GM10248 (cell line): ENCODE data around the gene ERFL.

Experiments
- CTCF ChIA-PET: fragments of 300-600 bp; sonication (Branson Sonifier 250); formaldehyde crosslinking; extraction: SDS; loops from one replicate; lab custom pipeline; 2021; ENCODE audit warnings: antibody characterized with exemption; lab: Yijun Ruan, JAX
- POLR2A ChIA-PET: fragments of 350-650 bp; sonication (Branson Sonifier 250); formaldehyde crosslinking; extraction: SDS; loops from one replicate; lab custom pipeline; 2020; ENCODE audit warnings: antibody characterized with exemption; lab: Yijun Ruan, JAX
- DNase-seq: peaks from one replicate; pipeline ENCODE4 v3.0.0; 2012; ENCODE audit errors: extremely low spot score
- TF ChIP-seq, protein P1 (sequence below): IDR thresholded peaks from 2 replicates; pipeline ENCODE4 v1.5.1; 2012; ENCODE audit warnings: mild to moderate bottlenecking, low read depth; ENCODE audit errors: extremely low read depth, missing control alignments, control extremely low read depth

ERFL gene

DNA sequence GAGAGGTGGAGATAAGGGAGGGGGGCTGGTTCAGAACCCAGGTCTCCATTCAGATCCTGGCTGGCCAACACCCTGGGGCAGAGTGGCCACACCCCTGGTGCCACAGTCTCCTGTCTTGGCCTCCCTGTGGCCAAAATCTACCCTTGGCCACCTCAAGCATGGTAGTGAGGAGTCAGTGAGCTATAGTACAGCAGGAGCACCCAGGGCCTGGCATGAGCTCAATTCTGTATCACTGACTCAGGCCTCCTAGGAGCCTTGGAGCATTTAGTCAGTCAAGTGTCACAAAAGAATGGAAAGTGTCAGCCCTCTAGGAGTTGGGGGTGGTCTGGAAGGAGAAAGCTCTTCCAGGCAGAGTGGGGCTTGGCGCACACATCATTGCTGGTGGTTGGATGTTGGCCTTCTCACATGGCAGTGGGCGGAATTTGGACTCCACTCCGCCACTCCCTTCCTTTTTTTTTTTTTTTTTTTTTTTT, 57.8 kb downstream of the ERFL start:
- ChIA-PET POLR2A (interaction anchor here (0.7 to 4.2 kb wide), 7 partner anchors 10 to 90 kb away, joined by 3 to 31 read pairs (median 5); partner anchors contain the start of gene RPS19), CTCF (interaction anchor here (1.0 to 5.0 kb wide), 9 partner anchors 10 to 88 kb away, joined by 4 to 52 read pairs (median 12); partner anchors contain the start of genes RABAC1 and RPS19)
- DNase-seq, result no peak
- TF ChIP-seq, protein P1, sequence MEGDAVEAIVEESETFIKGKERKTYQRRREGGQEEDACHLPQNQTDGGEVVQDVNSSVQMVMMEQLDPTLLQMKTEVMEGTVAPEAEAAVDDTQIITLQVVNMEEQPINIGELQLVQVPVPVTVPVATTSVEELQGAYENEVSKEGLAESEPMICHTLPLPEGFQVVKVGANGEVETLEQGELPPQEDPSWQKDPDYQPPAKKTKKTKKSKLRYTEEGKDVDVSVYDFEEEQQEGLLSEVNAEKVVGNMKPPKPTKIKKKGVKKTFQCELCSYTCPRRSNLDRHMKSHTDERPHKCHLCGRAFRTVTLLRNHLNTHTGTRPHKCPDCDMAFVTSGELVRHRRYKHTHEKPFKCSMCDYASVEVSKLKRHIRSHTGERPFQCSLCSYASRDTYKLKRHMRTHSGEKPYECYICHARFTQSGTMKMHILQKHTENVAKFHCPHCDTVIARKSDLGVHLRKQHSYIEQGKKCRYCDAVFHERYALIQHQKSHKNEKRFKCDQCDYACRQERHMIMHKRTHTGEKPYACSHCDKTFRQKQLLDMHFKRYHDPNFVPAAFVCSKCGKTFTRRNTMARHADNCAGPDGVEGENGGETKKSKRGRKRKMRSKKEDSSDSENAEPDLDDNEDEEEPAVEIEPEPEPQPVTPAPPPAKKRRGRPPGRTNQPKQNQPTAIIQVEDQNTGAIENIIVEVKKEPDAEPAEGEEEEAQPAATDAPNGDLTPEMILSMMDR, result no peak

DNA sequence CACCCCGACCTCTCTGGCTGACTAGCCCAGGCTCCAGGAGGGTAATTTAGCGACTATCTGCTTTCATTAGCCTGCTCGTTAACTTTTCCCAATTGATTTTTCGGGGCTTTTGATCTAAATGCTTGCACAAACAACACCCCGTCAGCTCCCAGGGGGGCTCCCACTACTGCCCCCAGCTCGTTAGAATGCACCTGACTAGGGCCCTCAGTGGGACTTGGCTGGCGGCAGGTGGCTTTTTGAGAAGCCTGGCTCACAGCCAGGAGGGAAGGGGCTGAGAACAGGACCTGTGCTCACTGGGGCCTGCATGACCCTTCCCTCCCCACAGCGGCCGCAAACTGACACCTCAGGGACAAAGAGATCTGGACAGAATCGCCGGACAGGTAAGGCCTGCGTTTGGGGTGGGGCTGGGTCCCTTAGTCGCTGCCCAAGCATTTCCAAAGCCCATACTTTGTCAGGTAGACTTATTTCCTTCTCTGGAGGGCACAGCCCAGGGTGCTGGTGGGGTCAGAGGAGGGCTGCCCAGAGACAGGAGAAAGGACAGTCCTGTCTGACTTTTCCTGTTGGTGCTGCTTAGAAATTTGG, 58.8 kb downstream of the ERFL start:
- TF ChIP-seq, protein P1, result no peak
- ChIA-PET POLR2A (interaction anchor here (0.7 to 1.7 kb wide), 5 partner anchors 10 to 386 kb away, joined by 3 to 7 read pairs (median 4); partner anchors contain the start of gene RPS19), CTCF (interaction anchor here (1.0 to 7.3 kb wide), 5 partner anchors 9 to 82 kb away, joined by 3 to 52 read pairs (median 7); partner anchors contain the start of gene RPS19)
- DNase-seq, result no peak

DNA sequence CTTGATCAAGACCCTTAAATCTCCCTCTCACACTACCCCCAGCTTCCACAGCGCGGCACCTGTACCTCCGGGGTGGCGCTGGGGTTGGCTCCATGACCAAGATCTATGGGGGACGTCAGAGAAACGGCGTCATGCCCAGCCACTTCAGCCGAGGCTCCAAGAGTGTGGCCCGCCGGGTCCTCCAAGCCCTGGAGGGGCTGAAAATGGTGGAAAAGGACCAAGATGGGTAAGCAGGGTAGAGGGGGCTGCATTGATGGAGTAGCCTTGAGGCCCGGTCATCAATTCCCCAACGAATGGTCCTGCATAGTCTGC, 59.3 kb downstream of the ERFL start:
- TF ChIP-seq, protein P1, result no peak
- DNase-seq, result no peak
- POLR2A ChIA-PET, result interaction anchor here (0.9 to 1.7 kb wide), 4 partner anchors 8 to 76 kb away, joined by 4 to 7 read pairs (median 5); partner anchors contain the start of genes CD79A and RPS19
- CTCF ChIA-PET, result interaction anchor here (1.0 to 7.3 kb wide), 6 partner anchors 8 to 88 kb away, joined by 3 to 33 read pairs (median 4); partner anchors contain the start of gene RPS19

DNA sequence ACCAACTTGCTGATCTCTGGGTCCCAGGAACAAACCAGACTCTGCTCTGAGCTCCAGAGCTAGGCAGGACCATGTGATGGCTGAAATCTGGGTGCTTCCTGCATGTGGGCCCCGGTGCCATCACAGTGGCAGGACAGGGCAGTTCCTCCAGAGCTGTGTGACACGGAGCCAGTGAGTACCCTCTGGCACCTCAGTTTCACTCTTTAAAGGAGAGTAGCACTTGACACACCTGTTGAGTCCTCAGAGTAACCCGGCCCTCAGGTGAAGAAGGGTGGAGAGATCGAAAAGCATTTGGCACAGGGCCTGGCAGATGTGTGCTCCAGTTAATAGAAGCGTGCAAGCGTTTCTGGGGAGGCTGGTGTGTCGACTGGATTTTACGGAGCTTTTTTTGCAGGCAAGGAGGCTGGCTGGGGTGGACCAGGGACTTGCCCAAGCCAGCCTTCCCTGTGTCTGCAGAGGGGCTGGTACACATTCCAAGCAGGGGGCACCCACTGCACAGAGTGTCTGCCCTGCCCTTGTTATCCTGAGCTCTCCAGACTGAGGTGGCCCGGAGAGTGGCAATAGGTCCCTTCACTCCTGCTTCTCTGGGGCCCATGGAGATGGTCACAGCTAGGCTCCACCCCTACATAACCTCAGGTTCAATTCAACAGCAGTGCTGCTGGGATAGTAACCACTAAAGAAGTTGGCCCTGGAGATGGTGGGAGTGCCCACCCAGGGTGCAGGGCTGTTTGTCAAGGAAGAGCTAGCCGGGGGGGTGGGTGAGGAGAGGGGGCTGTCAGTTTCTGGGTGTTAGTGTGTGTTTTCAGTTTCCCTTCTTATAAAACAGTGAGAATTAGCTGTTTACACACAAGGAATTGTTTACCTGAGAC, 59.9 kb downstream of the ERFL start:
- no peak for DNase-seq
- ChIA-PET POLR2A (interaction anchor here (0.5 to 2.5 kb wide), 6 partner anchors 9 to 1763 kb away, joined by 4 to 11 read pairs (median 6); partner anchors contain the start of genes CD79A and RPS19), CTCF (interaction anchor here (0.9 to 7.3 kb wide), 8 partner anchors 8 to 167 kb away, joined by 3 to 33 read pairs (median 4); partner anchors contain the start of gene RPS19)
- TF ChIP-seq, protein P1, result no peak

DNA sequence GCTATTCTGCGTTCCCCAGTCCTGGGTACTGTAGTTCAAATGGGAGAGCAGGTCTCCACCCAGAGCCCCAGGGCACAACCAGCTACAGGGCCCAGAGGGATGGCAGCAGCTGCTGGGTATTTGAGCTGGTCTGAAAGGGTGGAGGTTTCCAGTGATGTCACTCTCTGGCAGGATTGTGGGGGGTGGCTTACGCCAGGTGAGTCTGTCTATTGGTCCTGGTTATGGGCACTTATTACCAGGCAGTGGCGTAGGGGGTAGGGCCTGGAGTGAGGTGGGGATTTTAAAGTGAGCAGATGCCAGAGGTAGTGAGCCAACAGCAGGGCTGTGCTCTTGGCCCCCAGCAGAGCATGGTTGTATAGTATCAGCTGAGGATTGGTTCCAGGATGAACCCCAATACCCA, 62.0 kb downstream of the ERFL start:
- CTCF ChIA-PET, result interaction anchor here (1.1 to 7.3 kb wide), 2 partner anchors 68 to 86 kb away, joined by 3 to 33 read pairs; no protein-coding TSS in a partner anchor
- POLR2A ChIA-PET, result interaction anchor here (0.7 to 2.5 kb wide), 3 partner anchors 11 to 1191 kb away, joined by 3 to 11 read pairs (median 6); partner anchors contain the start of gene CD79A
- DNase-seq, result no peak
- TF ChIP-seq, protein P1, result no peak
